ENCODE measurements around the gene KAZN.

KAZN gene

GRCh38 chr1:14835725-14836124 lies 237.2 kb downstream of the KAZN start:
- FAIRE-seq (no peak), DNase-seq (ENCODE audit: insufficient read length, low spot score) (no peak)

GRCh38 chr1:14836426-14837140 lies 238.1 kb downstream of the KAZN start:
- DNase-seq (ENCODE audit: insufficient read length, low spot score): no peak
- no peak for TF ChIP-seq POLR2A (IDR thresholded peaks at IDR 0.05; ENCODE audit: low read depth, low read length)
- FAIRE-seq: no peak

More at GRCh38 chr1:14835725-14836124, 237.2 kb downstream of the KAZN start:
- TF ChIP-seq POLR2A (IDR thresholded peaks at IDR 0.05; ENCODE audit: low read depth, low read length): no peak

GRCh38 chr1:14840374-14840773 lies 241.9 kb downstream of the KAZN start:
- TF ChIP-seq POLR2A (IDR thresholded peaks at IDR 0.05; ENCODE audit: low read depth, low read length): no peak
- no peak for DNase-seq (ENCODE audit: insufficient read length, low spot score)
- FAIRE-seq: no peak

GRCh38 chr1:14841456-14841855 lies 243.0 kb downstream of the KAZN start:
- DNase-seq (ENCODE audit: insufficient read length, low spot score) (no peak), FAIRE-seq (no peak)
- no peak for TF ChIP-seq POLR2A (IDR thresholded peaks at IDR 0.05; ENCODE audit: low read depth, low read length)

- TF ChIP-seq POLR2A (IDR thresholded peaks at IDR 0.05; ENCODE audit: low read depth, low read length): no peak
- no peak for FAIRE-seq
- DNase-seq (ENCODE audit: insufficient read length, low spot score): no peak
These were observed 243.5 kb downstream of the KAZN start for GRCh38 chr1:14841951-14842350.

GRCh38 chr1:14842361-14842760 lies 243.9 kb downstream of the KAZN start:
- DNase-seq (ENCODE audit: insufficient read length, low spot score) (no peak), FAIRE-seq (no peak)
- no peak for TF ChIP-seq POLR2A (IDR thresholded peaks at IDR 0.05; ENCODE audit: low read depth, low read length)

- FAIRE-seq (no peak), DNase-seq (ENCODE audit: insufficient read length, low spot score) (no peak)
- TF ChIP-seq POLR2A (IDR thresholded peaks at IDR 0.05; ENCODE audit: low read depth, low read length): no peak
These were observed 244.4 kb downstream of the KAZN start for GRCh38 chr1:14842891-14843290.

- no peak for FAIRE-seq
- no peak for DNase-seq (ENCODE audit: insufficient read length, low spot score)
- no peak for TF ChIP-seq POLR2A (IDR thresholded peaks at IDR 0.05; ENCODE audit: low read depth, low read length)
These were observed 245.0 kb downstream of the KAZN start for GRCh38 chr1:14843525-14843924.

GRCh38 chr1:14844356-14844755 lies 245.9 kb downstream of the KAZN start:
- DNase-seq (ENCODE audit: insufficient read length, low spot score): no peak
- TF ChIP-seq POLR2A (IDR thresholded peaks at IDR 0.05; ENCODE audit: low read depth, low read length): no peak
- no peak for FAIRE-seq

- DNase-seq (ENCODE audit: insufficient read length, low spot score): no peak
- no peak for FAIRE-seq
- TF ChIP-seq POLR2A (IDR thresholded peaks at IDR 0.05; ENCODE audit: low read depth, low read length): no peak
These were observed 246.6 kb downstream of the KAZN start for GRCh38 chr1:14844923-14845617.

GRCh38 chr1:14845851-14846250 lies 247.4 kb downstream of the KAZN start:
- TF ChIP-seq POLR2A (IDR thresholded peaks at IDR 0.05; ENCODE audit: low read depth, low read length): no peak
- no peak for FAIRE-seq
- no peak for DNase-seq (ENCODE audit: insufficient read length, low spot score)

- no peak for FAIRE-seq
- DNase-seq (ENCODE audit: insufficient read length, low spot score): no peak
- TF ChIP-seq POLR2A (IDR thresholded peaks at IDR 0.05; ENCODE audit: low read depth, low read length): no peak
These were observed 248.2 kb downstream of the KAZN start for GRCh38 chr1:14846688-14847087.

- no peak for TF ChIP-seq POLR2A (IDR thresholded peaks at IDR 0.05; ENCODE audit: low read depth, low read length)
- FAIRE-seq: no peak
- no peak for DNase-seq (ENCODE audit: insufficient read length, low spot score)
These were observed 249.7 kb downstream of the KAZN start for GRCh38 chr1:14848203-14848602.

- TF ChIP-seq POLR2A (IDR thresholded peaks at IDR 0.05; ENCODE audit: low read depth, low read length): no peak
- DNase-seq (ENCODE audit: insufficient read length, low spot score): no peak
- FAIRE-seq: no peak
These were observed 250.1 kb downstream of the KAZN start for GRCh38 chr1:14848625-14849024.

GRCh38 chr1:14849038-14849437 lies 250.6 kb downstream of the KAZN start:
- DNase-seq (ENCODE audit: insufficient read length, low spot score): no peak
- no peak for TF ChIP-seq POLR2A (IDR thresholded peaks at IDR 0.05; ENCODE audit: low read depth, low read length)

More at GRCh38 chr1:14849038-14849437, 250.6 kb downstream of the KAZN start:
- FAIRE-seq: no peak

Measured in H54 (cell line).